ENCODE measurements around the gene GPR65. TPM values are rescaled to one million over a fixed set of nuclear protein-coding genes. Genes with fewer than 3 reads are reported as not detected.

Gene GPR65
- total RNA-seq, 1 experiment from 2014 or later: not detected

DNA sequence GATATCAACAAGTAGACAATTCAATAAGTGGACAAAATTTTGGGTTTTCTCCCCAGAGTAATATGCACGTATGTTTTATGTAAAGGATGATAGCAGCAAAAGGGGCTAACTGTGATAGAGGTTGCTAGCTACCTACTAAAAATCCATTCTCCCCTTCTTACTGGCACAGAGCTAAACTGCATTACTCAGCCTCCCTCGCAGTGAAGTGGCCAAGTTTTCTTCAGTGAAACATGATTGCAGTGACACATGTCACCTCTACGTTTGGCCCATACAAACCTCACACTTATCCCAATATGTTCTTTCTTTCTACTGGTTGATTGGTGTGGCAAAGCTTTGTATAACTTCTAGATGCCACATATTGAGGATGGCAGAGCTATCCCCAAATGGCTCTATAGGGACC lies 34.3 kb downstream of the GPR65 start:
- Histone ChIP-seq H2BK20ac (ENCODE audit: low read depth, low read length, poor library complexity, severe bottlenecking) (no peak overlapping the region), H3K79me1 (ENCODE audit: insufficient read depth, low read depth, low read length, poor library complexity, severe bottlenecking) (no peaks in the 10 kb centered on the region), H3K4me1 (ENCODE audit: insufficient read depth, low read length) (peaks cover 4% of the 10 kb centered on the region; the same call in 1 of the 2 replicates), H3K79me2 (ENCODE audit: insufficient read depth, low read length) (no peaks in the 10 kb centered on the region), H3T11ph (ENCODE audit: low read length) (no peak overlapping the region), H4K20me1 (ENCODE audit: control insufficient read depth, insufficient read depth, insufficient read length) (no peaks in the 10 kb centered on the region), H3K23ac (ENCODE audit: insufficient read length, low read depth, low read length) (no peak overlapping the region), H4K5ac (ENCODE audit: insufficient read length, low read depth, low read length) (no peak overlapping the region), H3K4ac (ENCODE audit: low read depth, low read length) (no peak overlapping the region), H3K27me3 (ENCODE audit: insufficient read depth, low read length) (no peaks in the 10 kb centered on the region), H4K91ac (ENCODE audit: insufficient read length, low read depth, low read length) (no peak overlapping the region), H3K18ac (ENCODE audit: insufficient read length, low read depth, low read length) (no peak overlapping the region), H3K9me3 (ENCODE audit: control insufficient read depth, low read depth, low read length) (no peaks in the 10 kb centered on the region), H3K4me2 (ENCODE audit: insufficient read depth, insufficient read length, low read length) (no peak overlapping the region), H3K56ac (ENCODE audit: insufficient read length, low read depth, low read length) (no peak overlapping the region), H2BK5ac (ENCODE audit: insufficient read length, low read length) (no peak overlapping the region), H3K9ac (ENCODE audit: extremely low read depth, insufficient read length, low read length) (no peak overlapping the region), H2AK5ac (ENCODE audit: insufficient read length, low read length) (no peak overlapping the region), H3K27ac (ENCODE audit: insufficient read length, low read depth, low read length) (no peak overlapping the region), H2BK120ac (ENCODE audit: low read depth, low read length, poor library complexity, severe bottlenecking) (no peak overlapping the region), H2BK15ac (ENCODE audit: low read depth, low read length) (no peak overlapping the region), H2AFZ (ENCODE audit: low read length) (no peak overlapping the region), H3K23me2 (ENCODE audit: insufficient read length, low read depth, low read length, poor library complexity, severe bottlenecking) (no peaks in the 10 kb centered on the region), H2BK12ac (ENCODE audit: insufficient read length, low read depth, low read length) (no peak overlapping the region), H3K14ac (ENCODE audit: insufficient read depth, low read length) (no peak overlapping the region), H4K8ac (replicated peaks; ENCODE audit: insufficient read length, low read depth, low read length) (no peak overlapping the region)
- Mint-ChIP-seq H3K27ac (no peak overlapping the region), H3K27me3 (ENCODE audit: low read depth) (no peaks in the 10 kb centered on the region), H3K4me3 (no peak overlapping the region), H3K4me1 (peaks cover 18% of the 10 kb centered on the region in 2 experiments), H3K9me3 (no peaks in the 10 kb centered on the region), H3K36me3 (ENCODE audit: insufficient read depth in 1 of 3, low read depth in 3 of 3) (no peaks in the 10 kb centered on the region)
- no peak for DNase-seq
- TF ChIP-seq, protein P1, sequence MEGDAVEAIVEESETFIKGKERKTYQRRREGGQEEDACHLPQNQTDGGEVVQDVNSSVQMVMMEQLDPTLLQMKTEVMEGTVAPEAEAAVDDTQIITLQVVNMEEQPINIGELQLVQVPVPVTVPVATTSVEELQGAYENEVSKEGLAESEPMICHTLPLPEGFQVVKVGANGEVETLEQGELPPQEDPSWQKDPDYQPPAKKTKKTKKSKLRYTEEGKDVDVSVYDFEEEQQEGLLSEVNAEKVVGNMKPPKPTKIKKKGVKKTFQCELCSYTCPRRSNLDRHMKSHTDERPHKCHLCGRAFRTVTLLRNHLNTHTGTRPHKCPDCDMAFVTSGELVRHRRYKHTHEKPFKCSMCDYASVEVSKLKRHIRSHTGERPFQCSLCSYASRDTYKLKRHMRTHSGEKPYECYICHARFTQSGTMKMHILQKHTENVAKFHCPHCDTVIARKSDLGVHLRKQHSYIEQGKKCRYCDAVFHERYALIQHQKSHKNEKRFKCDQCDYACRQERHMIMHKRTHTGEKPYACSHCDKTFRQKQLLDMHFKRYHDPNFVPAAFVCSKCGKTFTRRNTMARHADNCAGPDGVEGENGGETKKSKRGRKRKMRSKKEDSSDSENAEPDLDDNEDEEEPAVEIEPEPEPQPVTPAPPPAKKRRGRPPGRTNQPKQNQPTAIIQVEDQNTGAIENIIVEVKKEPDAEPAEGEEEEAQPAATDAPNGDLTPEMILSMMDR (conservative IDR thresholded peaks at IDR 0.05): no peak
- WGBS (ENCODE audit: extremely low coverage, insufficient read length, low lambda C conversion rate): no CpG with 5 or more reads among the region's 3 CpGs
